OCI-LY7 (cell line): ENCODE data around the gene SLC25A21. TPM values are rescaled to one million over a fixed set of nuclear protein-coding genes. Genes with fewer than 3 reads are reported as not detected.

Source experiments
- BruUV-seq: library from RNA; stranded (reverse); fragments of 400-500 nt; replicated peaks from 2 replicates; lab custom pipeline; 2021; lab: Mats Ljungman, UMichigan
- CTCF ChIA-PET: fragments of 300-600 bp; sonication (Branson Sonifier 250); formaldehyde crosslinking; loops from one replicate; lab custom pipeline; 2022; ENCODE audit warnings: antibody characterized with exemption; ENCODE audit not compliant: unreplicated experiment; lab: Charles Lee
- POLR2A ChIA-PET: fragments of 300-600 bp; sonication (Branson Sonifier 250); formaldehyde crosslinking; loops from one replicate; lab custom pipeline; 2022; ENCODE audit warnings: antibody characterized with exemption; lab: Charles Lee
- DNase-seq: peaks from one replicate; pipeline ENCODE4 v3.0.0-alpha.2; 2015; ENCODE audit warnings: low spot score
- H2AFZ ChIP-seq: fragments of 200-600 bp; sonication (generic), shearing (Covaris generic); 2 replicates; pipeline ENCODE4 v1.6.1; 2014; ENCODE audit warnings: mild to moderate bottlenecking, antibody characterized with exemption, low read length, moderate library complexity
- H3K27ac ChIP-seq: fragments of 200-600 bp; sonication (generic); 2 replicates; pipeline ENCODE4 v1.5.1; 2014; ENCODE audit warnings: mixed run types, low read depth, mild to moderate bottlenecking, moderate library complexity, low read length, inconsistent platforms; ENCODE audit not compliant: poor library complexity, severe bottlenecking
- H3K36me3 ChIP-seq: fragments of 200-600 bp; sonication (generic); 2 replicates; pipeline ENCODE4 v1.6.1; 2014; ENCODE audit warnings: mild to moderate bottlenecking, antibody characterized with exemption, low read length, moderate library complexity, mixed read lengths; ENCODE audit not compliant: insufficient read depth
- H3K4me1 ChIP-seq: fragments of 200-600 bp; sonication (generic); 2 replicates; pipeline ENCODE4 v1.5.1; 2014; ENCODE audit warnings: mild to moderate bottlenecking, low read length; ENCODE audit not compliant: insufficient read depth, poor library complexity, severe bottlenecking
- H3K4me2 ChIP-seq: fragments of 200-600 bp; sonication (generic); 2 replicates; pipeline ENCODE4 v1.6.1; 2014; ENCODE audit warnings: mild to moderate bottlenecking, low read length
- H3K4me3 ChIP-seq: fragments of 200-600 bp; sonication (generic); 2 replicates; pipeline ENCODE4 v1.5.1; 2014; ENCODE audit warnings: mild to moderate bottlenecking, low read depth, low read length; ENCODE audit not compliant: poor library complexity, severe bottlenecking
- H3K79me2 ChIP-seq: fragments of 200-600 bp; sonication (generic); 2 replicates; pipeline ENCODE4 v1.6.1; 2016; ENCODE audit warnings: low read depth, mild to moderate bottlenecking, low read length, moderate library complexity, mixed read lengths; ENCODE audit not compliant: insufficient read depth
- H3K9me2 ChIP-seq: fragments of 200-600 bp; sonication (generic); 2 replicates; pipeline ENCODE4 v1.6.1; 2016; ENCODE audit warnings: mild to moderate bottlenecking, low read length, mixed read lengths; ENCODE audit not compliant: insufficient read depth
- H3K9me3 ChIP-seq: fragments of 200-600 bp; sonication (generic); 2 replicates; pipeline ENCODE4 v1.6.1; 2014; ENCODE audit warnings: mild to moderate bottlenecking, mixed run types, low read length, mixed read lengths
- H4K20me1 ChIP-seq: fragments of 200-600 bp; sonication (generic); 2 replicates; pipeline ENCODE4 v1.6.1; 2014; ENCODE audit warnings: mild to moderate bottlenecking, antibody characterized with exemption, low read length, moderate library complexity, mixed read lengths; ENCODE audit not compliant: insufficient read depth
- CTCF ChIP-seq: fragments of 200-600 bp; sonication (generic); conservative IDR thresholded peaks from 2 replicates; pipeline ENCODE4 v1.5.1; 2014; ENCODE audit warnings: mild to moderate bottlenecking, antibody characterized with exemption, low read length, moderate library complexity, mixed read lengths
- EZH2phosphoT487 ChIP-seq: fragments of 200-600 bp; sonication (generic); IDR thresholded peaks from 2 replicates; pipeline ENCODE4 v1.6.1; 2018; ENCODE audit warnings: low read depth, borderline replicate concordance, mild to moderate bottlenecking, mixed run types, antibody characterized with exemption, low read length, moderate library complexity, mixed read lengths
- intact Hi-C: fragments of 100-400 bp; cut with micrococcal nuclease; formaldehyde crosslinking; loops from one replicate; pipeline ENCODE4 v1.10.0; 2022; ENCODE audit not compliant: unreplicated experiment
- total RNA-seq, 2 experiments: library from RNA; depleted of rRNA in 1 of 2; stranded (reverse); fragments of >200 nt in 1 of 2; shearing (Covaris generic) in 1 of 2; gene quantifications; 2 replicates each; pipeline ENCODE4 v1.2.3, GENCODE V29; 2014 to 2022

The SLC25A21 gene
- total RNA-seq, 2 experiments from 2014 or later = not detected

GRCh38 chr14:36880276-36880675, 292.1 kb downstream of the SLC25A21 start:
- no peaks in the 10 kb centered on the region for H3K9me3 ChIP-seq
- H2AFZ ChIP-seq = no peak overlapping the region
- H3K4me1 ChIP-seq = no peaks in the 10 kb centered on the region
- H3K79me2 ChIP-seq = no peaks in the 10 kb centered on the region
- TF ChIP-seq CTCF (no peak), EZH2phosphoT487 (no peak)
- H3K4me2 ChIP-seq = no peak overlapping the region
- ChIA-PET CTCF (no interaction called here), POLR2A (no interaction called here)
- no peaks in the 10 kb centered on the region for H3K36me3 ChIP-seq
- no peak for DNase-seq
- no peak overlapping the region for H3K27ac ChIP-seq
- H3K4me3 ChIP-seq = no peak overlapping the region
- intact Hi-C loops = no loop called here
- no TSS peak for BruUV-seq
- H4K20me1 ChIP-seq = no peaks in the 10 kb centered on the region
- no peaks in the 10 kb centered on the region for H3K9me2 ChIP-seq

- Histone ChIP-seq H4K20me1 (no peaks in the 10 kb centered on the region), H3K36me3 (no peaks in the 10 kb centered on the region), H3K4me2 (no peak overlapping the region), H3K79me2 (no peaks in the 10 kb centered on the region), H3K27ac (no peak overlapping the region), H3K4me3 (no peak overlapping the region), H3K9me2 (no peaks in the 10 kb centered on the region), H2AFZ (no peak overlapping the region), H3K9me3 (no peaks in the 10 kb centered on the region), H3K4me1 (no peaks in the 10 kb centered on the region)
- TF ChIP-seq EZH2phosphoT487 = no peak
- no peak for TF ChIP-seq CTCF
- no peak for DNase-seq
- intact Hi-C loops = no loop called here
- CTCF ChIA-PET = no interaction called here
- BruUV-seq = no TSS peak
- POLR2A ChIA-PET = no interaction called here
Observed at GRCh38 chr14:36879558-36879957, 292.8 kb downstream of the SLC25A21 start.

GRCh38 chr14:36874396-36875138, 297.8 kb downstream of the SLC25A21 start:
- TF ChIP-seq EZH2phosphoT487 = no peak
- TF ChIP-seq CTCF = no peak
- Histone ChIP-seq H3K27ac (no peak overlapping the region), H3K4me2 (no peak overlapping the region), H3K79me2 (no peaks in the 10 kb centered on the region), H3K4me3 (no peak overlapping the region), H3K9me3 (no peaks in the 10 kb centered on the region), H3K36me3 (no peaks in the 10 kb centered on the region), H3K4me1 (no peaks in the 10 kb centered on the region), H4K20me1 (no peaks in the 10 kb centered on the region), H2AFZ (no peak overlapping the region), H3K9me2 (no peaks in the 10 kb centered on the region)
- intact Hi-C loops = no loop called here
- POLR2A ChIA-PET = no interaction called here
- DNase-seq = no peak
- CTCF ChIA-PET = no interaction called here
- BruUV-seq = no TSS peak
